Neural cell (in vitro differentiated cells): ENCODE measurements around the gene TMEM259.

Experiments used
- CTCF ChIP-seq: fragments of 450-650 bp; IDR thresholded peaks from 2 replicates; pipeline ENCODE4 v1.5.1; 2014; ENCODE audit warnings: antibody characterized with exemption, mild to moderate bottlenecking, moderate library complexity; ENCODE audit not compliant: poor library complexity, severe bottlenecking
- EP300 ChIP-seq: fragments of 450-650 bp; conservative IDR thresholded peaks from 2 replicates; pipeline ENCODE4 v1.6.1; 2014; ENCODE audit warnings: antibody characterized with exemption, mild to moderate bottlenecking, moderate library complexity; ENCODE audit not compliant: poor library complexity, severe bottlenecking
- EZH2 ChIP-seq: fragments of 200-600, 300-800 bp; shearing (Covaris generic), sonication (generic); IDR thresholded peaks from 2 replicates; pipeline ENCODE4 v1.6.1; 2014; ENCODE audit warnings: antibody characterized with exemption, low read length, borderline replicate concordance, mild to moderate bottlenecking; ENCODE audit not compliant: insufficient read depth, poor library complexity, severe bottlenecking
- MXI1 ChIP-seq: fragments of 450-650 bp; conservative IDR thresholded peaks from 2 replicates; pipeline ENCODE4 v1.6.1; 2014; ENCODE audit warnings: antibody characterized with exemption, mild to moderate bottlenecking; ENCODE audit not compliant: poor library complexity, severe bottlenecking
- POLR2AphosphoS5 ChIP-seq: IDR thresholded peaks from 2 replicates; pipeline ENCODE4 v1.6.1; 2012
- RAD21 ChIP-seq: fragments of 450-650 bp; conservative IDR thresholded peaks from 2 replicates; pipeline ENCODE4 v1.6.1; 2014; ENCODE audit warnings: antibody characterized with exemption, mild to moderate bottlenecking, moderate library complexity
- REST ChIP-seq: IDR thresholded peaks from 2 replicates; pipeline ENCODE4 v1.6.1; 2012; ENCODE audit warnings: borderline replicate concordance
- SMC3 ChIP-seq: fragments of 450-650 bp; conservative IDR thresholded peaks from 2 replicates; pipeline ENCODE4 v1.6.1; 2014; ENCODE audit warnings: antibody characterized with exemption, mild to moderate bottlenecking, moderate library complexity; ENCODE audit not compliant: poor library complexity
- TAF1 ChIP-seq: IDR thresholded peaks from 2 replicates; pipeline ENCODE4 v1.6.1; 2012; ENCODE audit warnings: low read depth

DNA sequence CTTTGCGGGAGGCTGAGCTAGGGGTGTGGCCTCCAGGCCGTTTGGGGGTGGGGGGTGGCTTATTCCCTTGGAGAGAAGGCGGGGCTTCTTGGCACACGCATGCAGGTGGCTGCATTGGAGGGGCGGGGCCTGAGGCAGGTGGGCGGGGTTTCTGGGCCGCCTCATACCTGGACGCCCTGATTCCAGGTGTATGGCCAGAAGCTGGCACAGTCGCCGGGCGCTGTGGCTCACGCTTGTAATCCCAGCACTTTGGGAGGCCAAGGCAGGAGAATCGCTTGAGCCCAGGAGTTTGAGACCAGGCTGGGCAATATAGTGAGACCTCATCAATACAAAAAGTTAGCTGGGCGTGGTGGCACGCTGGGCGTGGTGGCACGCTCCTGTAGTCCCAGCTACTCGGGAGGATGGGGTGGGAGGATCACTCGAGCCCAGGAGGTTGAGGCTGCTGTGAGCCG, 26.8 kb upstream of the TMEM259 start:
- TF ChIP-seq SMC3: no peak
- no peak for TF ChIP-seq CTCF
- no peak for TF ChIP-seq EP300
- no peak for TF ChIP-seq POLR2AphosphoS5
- no peak for TF ChIP-seq EZH2
- TF ChIP-seq RAD21: no peak
- TF ChIP-seq REST: no peak
- no peak for TF ChIP-seq MXI1
- TF ChIP-seq TAF1: no peak
